GM19238 (cell line): ENCODE data around the gene HSPB6.
A peak's percentile ranks its signal among the peaks of the same experiment; 100 is the strongest.

ENCODE experiments used
- DNase-seq: peaks from one replicate; pipeline ENCODE4 v3.0.0; 2011; ENCODE audit warnings: low spot score; ENCODE audit not compliant: insufficient read length

Gene HSPB6

GRCh38 chr19:35746531-35746930 lies 10.3 kb downstream of the HSPB6 start:
- DNase-seq: no peak

- DNase-seq: no peak
Measured at GRCh38 chr19:35746087-35746462, 10.8 kb downstream of the HSPB6 start.

- peak; percentile 76 for DNase-seq
Measured at GRCh38 chr19:35745328-35746086, 11.3 kb downstream of the HSPB6 start, which contains the start of the genes PSENEN and U2AF1L4. Gene PSENEN (plus strand): TSS chr19:35745651. CDS start chr19:35745931, 280 bp downstream. Gene U2AF1L4 (minus strand): TSS chr19:35745418. CDS start chr19:35745391, 27 bp downstream.

- DNase-seq: peak; percentile 62
Measured at GRCh38 chr19:35744430-35745327, 12.2 kb downstream of the HSPB6 start.

GRCh38 chr19:35743640-35744429 lies 13.0 kb downstream of the HSPB6 start:
- no peak for DNase-seq

- DNase-seq: no peak
Measured at GRCh38 chr19:35742121-35742724, 14.6 kb downstream of the HSPB6 start, which contains the start of gene IGFLR1. Gene IGFLR1 (minus strand): TSS chr19:35742452. CDS start chr19:35741180, 1,272 bp downstream.

GRCh38 chr19:35741203-35741515 lies 15.7 kb downstream of the HSPB6 start:
- no peak for DNase-seq

- DNase-seq: peak; percentile 99
Measured at GRCh38 chr19:35740423-35741202, 16.2 kb downstream of the HSPB6 start.

GRCh38 chr19:35740108-35740422 lies 16.8 kb downstream of the HSPB6 start:
- DNase-seq: peak; percentile 70

- DNase-seq: no peak
Measured at GRCh38 chr19:35739275-35740107, 17.3 kb downstream of the HSPB6 start.

GRCh38 chr19:35738887-35739229 lies 18.0 kb downstream of the HSPB6 start:
- DNase-seq: no peak

GRCh38 chr19:35738021-35738886 lies 18.6 kb downstream of the HSPB6 start:
- no peak for DNase-seq

- DNase-seq: no peak
Measured at GRCh38 chr19:35736913-35737886, 19.6 kb downstream of the HSPB6 start.

GRCh38 chr19:35734889-35735288 lies 21.9 kb downstream of the HSPB6 start:
- no peak for DNase-seq

- DNase-seq: no peak
Measured at GRCh38 chr19:35734273-35734672, 22.6 kb downstream of the HSPB6 start.

GRCh38 chr19:35733180-35734125 lies 23.4 kb downstream of the HSPB6 start:
- DNase-seq: peak; percentile 2
